ENCODE results near the gene CCDC196. TPM values are rescaled to one million over a fixed set of nuclear protein-coding genes. Genes with fewer than 3 reads are reported as not detected.

The CCDC196 gene
- not detected for total RNA-seq

GRCh38 chr14:66485910-66486421, at the start of gene CCDC196:
TSS of gene CCDC196 (plus strand) at chr14:66486371. CDS start at chr14:66486503, 132 bp downstream.
- H3K4me3 Mint-ChIP-seq, result no peak within 1 kb of the TSS
- ChIA-PET CTCF (no interaction called here), POLR2A (no interaction called here)
- H3K27ac Mint-ChIP-seq, result no peak within 1 kb of the TSS
- H3K4me1 Mint-ChIP-seq, result no peaks in the 10 kb centered on the region
- no peak for DNase-seq
- H3K9me3 Mint-ChIP-seq, result no peaks in the 10 kb centered on the region
- H3K27me3 Mint-ChIP-seq, result no peaks in the 10 kb centered on the region
- no peaks in the 10 kb centered on the region for H3K36me3 Mint-ChIP-seq (ENCODE audit: low read depth)

- no peak overlapping the region for H3K27ac Mint-ChIP-seq
- H3K36me3 Mint-ChIP-seq (ENCODE audit: low read depth), result no peaks in the 10 kb centered on the region
- ChIA-PET POLR2A (no interaction called here), CTCF (no interaction called here)
- no peak overlapping the region for H3K4me3 Mint-ChIP-seq
- no peak for DNase-seq
- no peaks in the 10 kb centered on the region for H3K4me1 Mint-ChIP-seq
- H3K9me3 Mint-ChIP-seq, result peaks cover 16% of the 10 kb centered on the region
- no peaks in the 10 kb centered on the region for H3K27me3 Mint-ChIP-seq
Measured at GRCh38 chr14:66440801-66441200, 45.4 kb upstream of the CCDC196 start.

GRCh38 chr14:66442953-66443571, 43.1 kb upstream of the CCDC196 start:
- POLR2A ChIA-PET, result no interaction called here

GRCh38 chr14:66443785-66444184, 42.4 kb upstream of the CCDC196 start:
- no peaks in the 10 kb centered on the region for H3K36me3 Mint-ChIP-seq (ENCODE audit: low read depth)
- DNase-seq, result no peak
- H3K4me3 Mint-ChIP-seq, result no peak overlapping the region
- ChIA-PET POLR2A (no interaction called here), CTCF (no interaction called here)
- H3K9me3 Mint-ChIP-seq, result peaks cover 12% of the 10 kb centered on the region
- no peaks in the 10 kb centered on the region for H3K27me3 Mint-ChIP-seq
- no peaks in the 10 kb centered on the region for H3K4me1 Mint-ChIP-seq
- H3K27ac Mint-ChIP-seq, result no peak overlapping the region

More at GRCh38 chr14:66442953-66443571, 43.1 kb upstream of the CCDC196 start:
- no peak for DNase-seq
- no peaks in the 10 kb centered on the region for H3K4me1 Mint-ChIP-seq
- CTCF ChIA-PET, result no interaction called here
- H3K27ac Mint-ChIP-seq, result no peak overlapping the region
- H3K27me3 Mint-ChIP-seq, result no peaks in the 10 kb centered on the region
- H3K4me3 Mint-ChIP-seq, result no peak overlapping the region
- peaks cover 12% of the 10 kb centered on the region for H3K9me3 Mint-ChIP-seq
- H3K36me3 Mint-ChIP-seq (ENCODE audit: low read depth), result no peaks in the 10 kb centered on the region

- Mint-ChIP-seq H3K27me3 (no peaks in the 10 kb centered on the region), H3K4me3 (no peak overlapping the region), H3K9me3 (peaks cover 12% of the 10 kb centered on the region), H3K27ac (no peak overlapping the region), H3K4me1 (no peaks in the 10 kb centered on the region), H3K36me3 (ENCODE audit: low read depth) (no peaks in the 10 kb centered on the region)
- DNase-seq, result no peak
- ChIA-PET CTCF (no interaction called here), POLR2A (no interaction called here)
Measured at GRCh38 chr14:66444271-66444927, 41.8 kb upstream of the CCDC196 start.

GRCh38 chr14:66445936-66446335, 40.2 kb upstream of the CCDC196 start:
- Mint-ChIP-seq H3K27ac (no peak overlapping the region), H3K27me3 (no peaks in the 10 kb centered on the region), H3K9me3 (peaks cover under 1% of the 10 kb centered on the region), H3K36me3 (ENCODE audit: low read depth) (no peaks in the 10 kb centered on the region), H3K4me1 (no peaks in the 10 kb centered on the region), H3K4me3 (no peak overlapping the region)
- ChIA-PET POLR2A (no interaction called here), CTCF (no interaction called here)
- no peak for DNase-seq

GRCh38 chr14:66453469-66453868, 32.7 kb upstream of the CCDC196 start:
- H3K27me3 Mint-ChIP-seq, result no peaks in the 10 kb centered on the region
- DNase-seq, result no peak
- H3K36me3 Mint-ChIP-seq (ENCODE audit: low read depth), result no peaks in the 10 kb centered on the region
- POLR2A ChIA-PET, result no interaction called here
- H3K27ac Mint-ChIP-seq, result no peak overlapping the region
- H3K4me3 Mint-ChIP-seq, result no peak overlapping the region
- no peaks in the 10 kb centered on the region for H3K9me3 Mint-ChIP-seq
- CTCF ChIA-PET, result interaction anchor here (0.8 kb wide), 1 partner anchor 94 kb away, joined by 3 read pairs; no protein-coding TSS in a partner anchor
- H3K4me1 Mint-ChIP-seq, result no peaks in the 10 kb centered on the region

- Mint-ChIP-seq H3K27me3 (no peaks in the 10 kb centered on the region), H3K9me3 (no peaks in the 10 kb centered on the region), H3K36me3 (ENCODE audit: low read depth) (no peaks in the 10 kb centered on the region), H3K4me1 (no peaks in the 10 kb centered on the region), H3K4me3 (no peak overlapping the region), H3K27ac (no peak overlapping the region)
- ChIA-PET CTCF (no interaction called here), POLR2A (no interaction called here)
- DNase-seq, result no peak
Measured at GRCh38 chr14:66459603-66460002, 26.6 kb upstream of the CCDC196 start.

- Mint-ChIP-seq H3K27ac (no peak overlapping the region), H3K27me3 (no peaks in the 10 kb centered on the region), H3K36me3 (ENCODE audit: low read depth) (no peaks in the 10 kb centered on the region), H3K4me1 (no peaks in the 10 kb centered on the region), H3K9me3 (peaks cover 3% of the 10 kb centered on the region), H3K4me3 (no peak overlapping the region)
- ChIA-PET CTCF (no interaction called here), POLR2A (no interaction called here)
- DNase-seq, result no peak
Measured at GRCh38 chr14:66464261-66464660, 21.9 kb upstream of the CCDC196 start.

- Mint-ChIP-seq H3K4me3 (no peak overlapping the region), H3K9me3 (peaks cover 27% of the 10 kb centered on the region), H3K27me3 (no peaks in the 10 kb centered on the region), H3K36me3 (ENCODE audit: low read depth) (no peaks in the 10 kb centered on the region), H3K27ac (no peak overlapping the region), H3K4me1 (no peaks in the 10 kb centered on the region)
- DNase-seq, result no peak
- POLR2A ChIA-PET, result no interaction called here
- CTCF ChIA-PET, result no interaction called here
Measured at GRCh38 chr14:66468778-66469367, 17.3 kb upstream of the CCDC196 start.

- no peaks in the 10 kb centered on the region for H3K27me3 Mint-ChIP-seq
- CTCF ChIA-PET, result no interaction called here
- DNase-seq, result no peak
- no peaks in the 10 kb centered on the region for H3K4me1 Mint-ChIP-seq
- POLR2A ChIA-PET, result no interaction called here
- H3K4me3 Mint-ChIP-seq, result no peak overlapping the region
- H3K9me3 Mint-ChIP-seq, result peaks cover 27% of the 10 kb centered on the region
- no peaks in the 10 kb centered on the region for H3K36me3 Mint-ChIP-seq (ENCODE audit: low read depth)
- H3K27ac Mint-ChIP-seq, result no peak overlapping the region
Measured at GRCh38 chr14:66471584-66471983, 14.6 kb upstream of the CCDC196 start.

GRCh38 chr14:66472251-66472650, 13.9 kb upstream of the CCDC196 start:
- POLR2A ChIA-PET, result no interaction called here
- H3K4me3 Mint-ChIP-seq, result no peak overlapping the region
- H3K27me3 Mint-ChIP-seq, result no peaks in the 10 kb centered on the region
- no peaks in the 10 kb centered on the region for H3K4me1 Mint-ChIP-seq
- no peaks in the 10 kb centered on the region for H3K36me3 Mint-ChIP-seq (ENCODE audit: low read depth)
- no peak overlapping the region for H3K27ac Mint-ChIP-seq
- CTCF ChIA-PET, result no interaction called here
- H3K9me3 Mint-ChIP-seq, result peaks cover 27% of the 10 kb centered on the region
- DNase-seq, result no peak

- Mint-ChIP-seq H3K4me1 (no peaks in the 10 kb centered on the region), H3K4me3 (no peak overlapping the region), H3K36me3 (ENCODE audit: low read depth) (no peaks in the 10 kb centered on the region), H3K9me3 (peaks cover 24% of the 10 kb centered on the region), H3K27ac (no peak overlapping the region), H3K27me3 (no peaks in the 10 kb centered on the region)
- no peak for DNase-seq
- ChIA-PET CTCF (no interaction called here), POLR2A (no interaction called here)
Measured at GRCh38 chr14:66473223-66473622, 12.9 kb upstream of the CCDC196 start.

GRCh38 chr14:66476964-66477363, 9.2 kb upstream of the CCDC196 start:
- Mint-ChIP-seq H3K27me3 (no peaks in the 10 kb centered on the region), H3K4me1 (no peaks in the 10 kb centered on the region), H3K9me3 (peaks cover 6% of the 10 kb centered on the region), H3K27ac (no peak overlapping the region), H3K4me3 (no peak overlapping the region), H3K36me3 (ENCODE audit: low read depth) (no peaks in the 10 kb centered on the region)
- CTCF ChIA-PET, result interaction anchor here (1.1 kb wide), 1 partner anchor 20 kb away, joined by 3 read pairs; no protein-coding TSS in a partner anchor
- POLR2A ChIA-PET, result no interaction called here
- DNase-seq, result no peak
